Neural cell (in vitro differentiated cells): Measurements from ENCODE around the gene GRAMD4. TPM values are rescaled to one million over a fixed set of nuclear protein-coding genes. Genes with fewer than 3 reads are reported as not detected.

Experiments
- H2AFZ ChIP-seq: fragments of 200-600, 300-800 bp; sonication (generic), shearing (Covaris generic); 2 replicates; pipeline ENCODE4 v1.6.0; 2014; ENCODE audit warnings: low read depth, mild to moderate bottlenecking, antibody characterized with exemption, low read length, moderate library complexity
- H3F3A ChIP-seq: fragments of 200-600 bp; shearing (Covaris generic); 2 replicates; pipeline ENCODE4 v1.6.1; 2016; ENCODE audit warnings: mild to moderate bottlenecking, moderate library complexity, mixed read lengths, antibody characterized with exemption, low read length; ENCODE audit not compliant: insufficient read depth, poor library complexity, severe bottlenecking
- H3K27ac ChIP-seq: fragments of 200-600, 300-800 bp; sonication (generic), shearing (Covaris generic); 2 replicates; pipeline ENCODE4 v1.5.1; 2014; ENCODE audit warnings: mild to moderate bottlenecking, low read length, moderate library complexity
- H3K27me3 ChIP-seq: fragments of 300-800, 200-600 bp; sonication (generic), shearing (Covaris generic); 2 replicates; pipeline ENCODE4 v1.6.0; 2014; ENCODE audit warnings: mild to moderate bottlenecking, low read depth, low read length, moderate library complexity; ENCODE audit not compliant: insufficient read depth
- H3K36me3 ChIP-seq: fragments of 300-800, 200-600 bp; sonication (generic), shearing (Covaris generic); 2 replicates; pipeline ENCODE4 v1.5.1; 2014; ENCODE audit warnings: mild to moderate bottlenecking, antibody characterized with exemption, low read length, moderate library complexity; ENCODE audit not compliant: insufficient read depth
- H3K4me2 ChIP-seq: fragments of 300-800, 200-600 bp; sonication (generic), shearing (Covaris generic); 2 replicates; pipeline ENCODE4 v1.6.0; 2014; ENCODE audit warnings: mild to moderate bottlenecking, low read length
- H3K4me3 ChIP-seq: fragments of 300-800, 200-600 bp; sonication (generic), shearing (Covaris generic); 2 replicates; pipeline ENCODE4 v1.5.1; 2014; ENCODE audit warnings: mild to moderate bottlenecking, low read length, moderate library complexity
- H3K79me2 ChIP-seq: fragments of 200-600 bp; shearing (Covaris generic); replicated peaks from 2 replicates; pipeline ENCODE4 v1.6.0; 2014; ENCODE audit warnings: mild to moderate bottlenecking, low read length, moderate library complexity; ENCODE audit not compliant: insufficient read depth
- H3K9ac ChIP-seq: fragments of 300-800, 200-600 bp; sonication (generic), shearing (Covaris generic); 2 replicates; pipeline ENCODE4 v1.6.1; 2016; ENCODE audit warnings: mild to moderate bottlenecking, low read length, mixed read lengths
- H3K9me2 ChIP-seq: fragments of 200-600 bp; shearing (Covaris generic); 2 replicates; pipeline ENCODE4 v1.6.1; 2016; ENCODE audit warnings: mild to moderate bottlenecking, low read length, mixed read lengths; ENCODE audit not compliant: insufficient read depth
- H3K9me3 ChIP-seq: fragments of 200-600, 300-800 bp; sonication (generic), shearing (Covaris generic); 2 replicates; pipeline ENCODE4 v1.6.1; 2016; ENCODE audit warnings: mild to moderate bottlenecking, mixed run types, low read length, moderate library complexity, mixed read lengths
- H4K20me1 ChIP-seq: fragments of 200-600 bp; shearing (Covaris generic); 2 replicates; pipeline ENCODE4 v1.6.1; 2016; ENCODE audit warnings: mild to moderate bottlenecking, mixed run types; ENCODE audit not compliant: insufficient read depth
- EP300 ChIP-seq: fragments of 450-650 bp; conservative IDR thresholded peaks from 2 replicates; pipeline ENCODE4 v1.6.1; 2014; ENCODE audit warnings: antibody characterized with exemption, mild to moderate bottlenecking, moderate library complexity; ENCODE audit not compliant: poor library complexity, severe bottlenecking
- EZH2 ChIP-seq: fragments of 200-600, 300-800 bp; shearing (Covaris generic), sonication (generic); IDR thresholded peaks from 2 replicates; pipeline ENCODE4 v1.6.1; 2014; ENCODE audit warnings: antibody characterized with exemption, low read length, borderline replicate concordance, mild to moderate bottlenecking; ENCODE audit not compliant: insufficient read depth, poor library complexity, severe bottlenecking
- MXI1 ChIP-seq: fragments of 450-650 bp; conservative IDR thresholded peaks from 2 replicates; pipeline ENCODE4 v1.6.1; 2014; ENCODE audit warnings: antibody characterized with exemption, mild to moderate bottlenecking; ENCODE audit not compliant: poor library complexity, severe bottlenecking
- POLR2AphosphoS5 ChIP-seq: IDR thresholded peaks from 2 replicates; pipeline ENCODE4 v1.6.1; 2012
- RAD21 ChIP-seq: fragments of 450-650 bp; conservative IDR thresholded peaks from 2 replicates; pipeline ENCODE4 v1.6.1; 2014; ENCODE audit warnings: antibody characterized with exemption, mild to moderate bottlenecking, moderate library complexity
- SMC3 ChIP-seq: fragments of 450-650 bp; conservative IDR thresholded peaks from 2 replicates; pipeline ENCODE4 v1.6.1; 2014; ENCODE audit warnings: antibody characterized with exemption, mild to moderate bottlenecking, moderate library complexity; ENCODE audit not compliant: poor library complexity
- TAF1 ChIP-seq: IDR thresholded peaks from 2 replicates; pipeline ENCODE4 v1.6.1; 2012; ENCODE audit warnings: low read depth
- polyA plus RNA-seq: library from polyadenylated mRNA; depleted of rRNA; stranded (reverse); fragments of >200 nt; gene quantifications from 2 replicates; pipeline ENCODE4 v1.2.3, GENCODE V29; 2014
- TF ChIP-seq, protein P1 (sequence below): IDR thresholded peaks from 2 replicates; pipeline ENCODE4 v1.6.1; 2012; ENCODE audit warnings: borderline replicate concordance
- TF ChIP-seq, protein P2 (sequence below): fragments of 450-650 bp; IDR thresholded peaks from 2 replicates; pipeline ENCODE4 v1.5.1; 2014; ENCODE audit warnings: antibody characterized with exemption, mild to moderate bottlenecking, moderate library complexity; ENCODE audit not compliant: poor library complexity, severe bottlenecking

Gene GRAMD4
- polyA plus RNA-seq, 1 donor from 2014 or later: 35.6 TPM

DNA sequence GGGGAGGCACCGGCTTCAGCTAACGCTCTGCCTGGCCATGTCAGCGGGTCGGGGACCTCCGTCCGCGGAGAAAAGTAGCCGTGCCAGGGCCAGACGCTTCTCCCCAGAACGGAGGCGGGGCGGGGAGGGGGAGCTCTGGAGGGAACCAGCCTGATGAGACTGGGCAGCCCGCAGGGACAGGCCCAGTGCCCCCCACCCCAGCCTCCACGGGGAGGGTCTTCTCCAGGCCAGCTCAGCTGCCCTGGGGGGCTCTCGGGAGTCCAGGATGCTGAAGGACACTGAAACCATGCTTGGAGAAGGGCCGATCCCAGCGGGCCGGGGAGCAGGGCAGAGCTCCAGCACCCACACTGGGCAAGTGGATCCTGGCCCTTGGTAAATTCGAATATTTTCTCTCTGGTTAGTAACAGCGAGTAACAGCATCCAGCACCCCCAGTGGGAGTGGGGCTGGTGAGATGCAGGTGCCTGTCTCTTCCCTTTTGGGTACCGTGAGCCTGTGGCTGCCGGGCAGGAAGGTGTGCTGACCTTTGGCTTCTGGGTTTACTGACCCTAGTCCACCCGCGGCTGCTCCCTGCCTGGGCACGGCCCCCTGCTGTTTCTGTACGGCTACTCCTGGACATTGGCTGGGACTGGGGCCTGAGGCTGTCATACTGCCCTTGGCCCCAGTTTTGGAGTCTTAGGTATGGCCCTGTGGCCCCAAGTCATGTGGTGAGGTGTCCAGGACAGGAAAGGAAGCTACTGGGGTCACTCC lies 35.8 kb downstream of the GRAMD4 start:
- Histone ChIP-seq H3K27ac (no peak overlapping the region), H3K27me3 (no peaks in the 10 kb centered on the region), H3K36me3 (no peaks in the 10 kb centered on the region), H3K9me2 (no peaks in the 10 kb centered on the region), H3K9ac (no peak overlapping the region), H3K79me2 (no peaks in the 10 kb centered on the region), H3K4me3 (no peak overlapping the region), H3K9me3 (no peaks in the 10 kb centered on the region), H2AFZ (no peak overlapping the region), H3K4me2 (no peak overlapping the region), H3F3A (no peaks in the 10 kb centered on the region), H4K20me1 (no peaks in the 10 kb centered on the region)
- TF ChIP-seq POLR2AphosphoS5 (no peak), EP300 (no peak), SMC3 (no peak), EZH2 (no peak), MXI1 (no peak), RAD21 (no peak), TAF1 (no peak)
- TF ChIP-seq, protein P1, sequence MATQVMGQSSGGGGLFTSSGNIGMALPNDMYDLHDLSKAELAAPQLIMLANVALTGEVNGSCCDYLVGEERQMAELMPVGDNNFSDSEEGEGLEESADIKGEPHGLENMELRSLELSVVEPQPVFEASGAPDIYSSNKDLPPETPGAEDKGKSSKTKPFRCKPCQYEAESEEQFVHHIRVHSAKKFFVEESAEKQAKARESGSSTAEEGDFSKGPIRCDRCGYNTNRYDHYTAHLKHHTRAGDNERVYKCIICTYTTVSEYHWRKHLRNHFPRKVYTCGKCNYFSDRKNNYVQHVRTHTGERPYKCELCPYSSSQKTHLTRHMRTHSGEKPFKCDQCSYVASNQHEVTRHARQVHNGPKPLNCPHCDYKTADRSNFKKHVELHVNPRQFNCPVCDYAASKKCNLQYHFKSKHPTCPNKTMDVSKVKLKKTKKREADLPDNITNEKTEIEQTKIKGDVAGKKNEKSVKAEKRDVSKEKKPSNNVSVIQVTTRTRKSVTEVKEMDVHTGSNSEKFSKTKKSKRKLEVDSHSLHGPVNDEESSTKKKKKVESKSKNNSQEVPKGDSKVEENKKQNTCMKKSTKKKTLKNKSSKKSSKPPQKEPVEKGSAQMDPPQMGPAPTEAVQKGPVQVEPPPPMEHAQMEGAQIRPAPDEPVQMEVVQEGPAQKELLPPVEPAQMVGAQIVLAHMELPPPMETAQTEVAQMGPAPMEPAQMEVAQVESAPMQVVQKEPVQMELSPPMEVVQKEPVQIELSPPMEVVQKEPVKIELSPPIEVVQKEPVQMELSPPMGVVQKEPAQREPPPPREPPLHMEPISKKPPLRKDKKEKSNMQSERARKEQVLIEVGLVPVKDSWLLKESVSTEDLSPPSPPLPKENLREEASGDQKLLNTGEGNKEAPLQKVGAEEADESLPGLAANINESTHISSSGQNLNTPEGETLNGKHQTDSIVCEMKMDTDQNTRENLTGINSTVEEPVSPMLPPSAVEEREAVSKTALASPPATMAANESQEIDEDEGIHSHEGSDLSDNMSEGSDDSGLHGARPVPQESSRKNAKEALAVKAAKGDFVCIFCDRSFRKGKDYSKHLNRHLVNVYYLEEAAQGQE: no peak
- TF ChIP-seq, protein P2, sequence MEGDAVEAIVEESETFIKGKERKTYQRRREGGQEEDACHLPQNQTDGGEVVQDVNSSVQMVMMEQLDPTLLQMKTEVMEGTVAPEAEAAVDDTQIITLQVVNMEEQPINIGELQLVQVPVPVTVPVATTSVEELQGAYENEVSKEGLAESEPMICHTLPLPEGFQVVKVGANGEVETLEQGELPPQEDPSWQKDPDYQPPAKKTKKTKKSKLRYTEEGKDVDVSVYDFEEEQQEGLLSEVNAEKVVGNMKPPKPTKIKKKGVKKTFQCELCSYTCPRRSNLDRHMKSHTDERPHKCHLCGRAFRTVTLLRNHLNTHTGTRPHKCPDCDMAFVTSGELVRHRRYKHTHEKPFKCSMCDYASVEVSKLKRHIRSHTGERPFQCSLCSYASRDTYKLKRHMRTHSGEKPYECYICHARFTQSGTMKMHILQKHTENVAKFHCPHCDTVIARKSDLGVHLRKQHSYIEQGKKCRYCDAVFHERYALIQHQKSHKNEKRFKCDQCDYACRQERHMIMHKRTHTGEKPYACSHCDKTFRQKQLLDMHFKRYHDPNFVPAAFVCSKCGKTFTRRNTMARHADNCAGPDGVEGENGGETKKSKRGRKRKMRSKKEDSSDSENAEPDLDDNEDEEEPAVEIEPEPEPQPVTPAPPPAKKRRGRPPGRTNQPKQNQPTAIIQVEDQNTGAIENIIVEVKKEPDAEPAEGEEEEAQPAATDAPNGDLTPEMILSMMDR: no peak

DNA sequence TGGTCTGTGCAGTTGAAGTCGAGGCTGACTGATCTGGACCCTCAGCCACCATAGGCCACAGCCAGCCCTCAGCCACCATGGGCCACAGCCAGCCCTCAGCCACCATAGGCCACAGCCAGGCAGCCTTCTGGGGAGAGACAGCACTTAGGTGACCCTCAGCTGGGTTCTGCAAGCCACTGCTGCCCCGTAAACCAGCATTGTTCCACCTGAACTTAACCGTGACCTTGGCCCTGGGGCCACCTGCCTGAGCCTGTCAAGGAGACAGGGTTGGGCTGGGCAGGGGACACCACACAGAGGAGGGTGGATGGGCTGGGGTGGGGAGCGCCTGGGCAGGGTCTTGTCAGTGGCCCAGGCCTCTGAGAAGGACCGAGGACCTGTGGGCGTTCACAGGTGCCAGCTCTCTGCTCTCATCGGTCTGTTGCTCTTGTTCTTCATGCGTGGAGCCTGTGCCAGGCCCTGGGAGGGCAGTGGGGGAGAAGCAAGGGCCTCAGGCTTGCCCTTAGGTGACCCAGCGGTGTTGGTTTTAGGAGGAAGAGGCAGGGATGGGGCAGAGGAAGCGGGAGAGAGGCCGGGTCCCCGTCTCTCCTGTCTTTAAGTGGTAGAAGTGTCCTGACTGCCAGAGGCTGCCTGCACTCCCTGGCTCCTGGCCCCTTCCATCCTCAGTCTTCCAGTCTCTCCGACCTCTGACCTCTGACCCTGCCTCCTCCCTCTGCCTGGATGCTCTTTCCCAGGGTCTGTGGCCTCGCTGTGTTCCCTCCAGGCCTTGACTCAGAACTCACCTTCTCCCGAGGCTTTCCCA lies 36.9 kb downstream of the GRAMD4 start:
- Histone ChIP-seq H3K4me3 (no peak overlapping the region), H3K27ac (no peak overlapping the region)

More for the DNA sequence above, 36.9 kb downstream of the GRAMD4 start:
- Histone ChIP-seq H4K20me1 (no peaks in the 10 kb centered on the region), H3K36me3 (no peaks in the 10 kb centered on the region), H3K27me3 (no peaks in the 10 kb centered on the region), H3K9me2 (no peaks in the 10 kb centered on the region), H3K4me2 (no peak overlapping the region), H3K9me3 (no peaks in the 10 kb centered on the region), H3K9ac (no peak overlapping the region), H3K79me2 (no peaks in the 10 kb centered on the region), H2AFZ (no peak overlapping the region), H3F3A (no peaks in the 10 kb centered on the region)
- TF ChIP-seq POLR2AphosphoS5: no peak
- no peak for TF ChIP-seq RAD21
- TF ChIP-seq, protein P2: no peak
- TF ChIP-seq EP300: no peak
- TF ChIP-seq EZH2: no peak
- no peak for TF ChIP-seq TAF1
- no peak for TF ChIP-seq MXI1
